Measurements from ENCODE around the gene CMTM5.
"Not testable (repeated sequence)": the region's sequence is repeated elsewhere in the genome, so short reads cannot be mapped to it uniquely, and the experiment has no call there.

Gene CMTM5

GRCh38 chr14:23387916-23388882 is 11.4 kb downstream of the CMTM5 start:
- TF ChIP-seq CTCF (IDR thresholded peaks at IDR 0.05; ENCODE audit: low read depth, low read length, missing control alignments) = no peak
- no peak for DNase-seq (ENCODE audit: extremely low read depth, low read depth)
- H3K4me3 ChIP-seq (replicated peaks; ENCODE audit: low read depth, low read length) = no peak overlapping the region

- DNase-seq (ENCODE audit: extremely low read depth, low read depth) = no peak
- no peak for TF ChIP-seq CTCF (IDR thresholded peaks at IDR 0.05; ENCODE audit: low read depth, low read length, missing control alignments)
Observed at GRCh38 chr14:23388996-23389395, 12.2 kb downstream of the CMTM5 start.

GRCh38 chr14:23389396-23389795 is 12.6 kb downstream of the CMTM5 start:
- no peak for TF ChIP-seq CTCF (IDR thresholded peaks at IDR 0.05; ENCODE audit: low read depth, low read length, missing control alignments)
- no peak overlapping the region for H3K4me3 ChIP-seq (replicated peaks; ENCODE audit: low read depth, low read length)
- DNase-seq (ENCODE audit: extremely low read depth, low read depth) = no peak

More at GRCh38 chr14:23388996-23389395, 12.2 kb downstream of the CMTM5 start:
- no peak overlapping the region for H3K4me3 ChIP-seq (replicated peaks; ENCODE audit: low read depth, low read length)

GRCh38 chr14:23389871-23390270 is 13.0 kb downstream of the CMTM5 start:
- not testable (repeated sequence) for DNase-seq (ENCODE audit: extremely low read depth, low read depth); H3K4me3 ChIP-seq (replicated peaks; ENCODE audit: low read depth, low read length)

- no peak overlapping the region for H3K4me3 ChIP-seq (replicated peaks; ENCODE audit: low read depth, low read length)
- no peak for DNase-seq (ENCODE audit: extremely low read depth, low read depth)
- no peak for TF ChIP-seq CTCF (IDR thresholded peaks at IDR 0.05; ENCODE audit: low read depth, low read length, missing control alignments)
Observed at GRCh38 chr14:23392613-23393012, 15.8 kb downstream of the CMTM5 start.

GRCh38 chr14:23396126-23396525 is 19.3 kb downstream of the CMTM5 start:
- DNase-seq (ENCODE audit: extremely low read depth, low read depth) = no peak
- TF ChIP-seq CTCF (IDR thresholded peaks at IDR 0.05; ENCODE audit: low read depth, low read length, missing control alignments) = no peak
- H3K4me3 ChIP-seq (replicated peaks; ENCODE audit: low read depth, low read length) = no peak overlapping the region

GRCh38 chr14:23396781-23397407 is 20.0 kb downstream of the CMTM5 start:
- DNase-seq (ENCODE audit: extremely low read depth, low read depth) = no peak
- no peak overlapping the region for H3K4me3 ChIP-seq (replicated peaks; ENCODE audit: low read depth, low read length)
- TF ChIP-seq CTCF (IDR thresholded peaks at IDR 0.05; ENCODE audit: low read depth, low read length, missing control alignments) = no peak

Data from HFF-Myc (cell line).